ENCODE data around the gene NMU.
A peak's percentile ranks its signal among the peaks of the same experiment; 100 is the strongest.
"Not testable (repeated sequence)": the region's sequence is repeated elsewhere in the genome, so short reads cannot be mapped to it uniquely, and the experiment has no call there.

NMU gene

GRCh38 chr4:55661398-55662056 lies 25.4 kb upstream of the NMU start:
- Histone ChIP-seq H3K4me1 (ENCODE audit: control insufficient read depth, insufficient read depth, low read length) (no peaks in the 10 kb centered on the region), H3K4me3 (ENCODE audit: low read depth, low read length) (no peak overlapping the region), H3K36me3 (ENCODE audit: control insufficient read depth, insufficient read depth, low read length) (no peaks in the 10 kb centered on the region), H3K9ac (ENCODE audit: low read depth, low read length) (no peak overlapping the region), H3K27me3 (ENCODE audit: control insufficient read depth, insufficient read depth, low read length) (no peaks in the 10 kb centered on the region), H3K9me3 (ENCODE audit: control insufficient read depth, insufficient read depth, low read length) (no peaks in the 10 kb centered on the region)

- Histone ChIP-seq H3K9ac (ENCODE audit: low read depth, low read length) (no peak overlapping the region), H3K9me3 (ENCODE audit: control insufficient read depth, insufficient read depth, low read length) (no peaks in the 10 kb centered on the region), H3K27me3 (ENCODE audit: control insufficient read depth, insufficient read depth, low read length) (no peaks in the 10 kb centered on the region), H3K4me3 (ENCODE audit: low read depth, low read length) (no peak overlapping the region), H3K36me3 (ENCODE audit: control insufficient read depth, insufficient read depth, low read length) (no peaks in the 10 kb centered on the region), H3K4me1 (ENCODE audit: control insufficient read depth, insufficient read depth, low read length) (no peaks in the 10 kb centered on the region)
Observed at GRCh38 chr4:55658657-55659056, 22.6 kb upstream of the NMU start.

- no peaks in the 10 kb centered on the region for H3K9me3 ChIP-seq (ENCODE audit: control insufficient read depth, insufficient read depth, low read length)
- H3K4me3 ChIP-seq (ENCODE audit: low read depth, low read length) = no peak overlapping the region
- no peak overlapping the region for H3K9ac ChIP-seq (ENCODE audit: low read depth, low read length)
- no peaks in the 10 kb centered on the region for H3K4me1 ChIP-seq (ENCODE audit: control insufficient read depth, insufficient read depth, low read length)
- no peaks in the 10 kb centered on the region for H3K36me3 ChIP-seq (ENCODE audit: control insufficient read depth, insufficient read depth, low read length)
- H3K27me3 ChIP-seq (ENCODE audit: control insufficient read depth, insufficient read depth, low read length) = no peaks in the 10 kb centered on the region
Observed at GRCh38 chr4:55654131-55654530, 18.0 kb upstream of the NMU start.

GRCh38 chr4:55650483-55650882 lies 14.4 kb upstream of the NMU start:
- H3K4me1 ChIP-seq (ENCODE audit: control insufficient read depth, insufficient read depth, low read length) = no peaks in the 10 kb centered on the region
- no peaks in the 10 kb centered on the region for H3K9me3 ChIP-seq (ENCODE audit: control insufficient read depth, insufficient read depth, low read length)
- H3K9ac ChIP-seq (ENCODE audit: low read depth, low read length) = no peak overlapping the region
- no peaks in the 10 kb centered on the region for H3K36me3 ChIP-seq (ENCODE audit: control insufficient read depth, insufficient read depth, low read length)
- no peak overlapping the region for H3K4me3 ChIP-seq (ENCODE audit: low read depth, low read length)
- no peaks in the 10 kb centered on the region for H3K27me3 ChIP-seq (ENCODE audit: control insufficient read depth, insufficient read depth, low read length)

- Histone ChIP-seq H3K4me3 (ENCODE audit: low read depth, low read length) (peak overlapping the region; percentile 66), H3K9me3 (ENCODE audit: control insufficient read depth, insufficient read depth, low read length) (no peaks in the 10 kb centered on the region), H3K27me3 (ENCODE audit: control insufficient read depth, insufficient read depth, low read length) (peaks cover 8% of the 10 kb centered on the region), H3K36me3 (ENCODE audit: control insufficient read depth, insufficient read depth, low read length) (no peaks in the 10 kb centered on the region), H3K9ac (ENCODE audit: low read depth, low read length) (no peak overlapping the region), H3K4me1 (ENCODE audit: control insufficient read depth, insufficient read depth, low read length) (peaks cover 26% of the 10 kb centered on the region)
Observed at GRCh38 chr4:55637272-55637820, 1.2 kb upstream of the NMU start.

- peaks cover 28% of the 10 kb centered on the region for H3K4me1 ChIP-seq (ENCODE audit: control insufficient read depth, insufficient read depth, low read length)
- H3K9ac ChIP-seq (ENCODE audit: low read depth, low read length) = no peak overlapping the region
- H3K36me3 ChIP-seq (ENCODE audit: control insufficient read depth, insufficient read depth, low read length) = no peaks in the 10 kb centered on the region
- H3K9me3 ChIP-seq (ENCODE audit: control insufficient read depth, insufficient read depth, low read length) = no peaks in the 10 kb centered on the region
- peaks cover 8% of the 10 kb centered on the region for H3K27me3 ChIP-seq (ENCODE audit: control insufficient read depth, insufficient read depth, low read length)
- peak overlapping the region; percentile 66 for H3K4me3 ChIP-seq (ENCODE audit: low read depth, low read length)
Observed at GRCh38 chr4:55636656-55636999, 530 bp upstream of the NMU start.

GRCh38 chr4:55635282-55635681 lies 816 bp downstream of the NMU start:
- H3K9me3 ChIP-seq (ENCODE audit: control insufficient read depth, insufficient read depth, low read length) = no peaks in the 10 kb centered on the region
- peak overlapping the region; percentile 57 for H3K9ac ChIP-seq (ENCODE audit: low read depth, low read length)

GRCh38 chr4:55634417-55635128 lies 1.5 kb downstream of the NMU start:
- Histone ChIP-seq H3K4me1 (ENCODE audit: control insufficient read depth, insufficient read depth, low read length) (peaks cover 28% of the 10 kb centered on the region), H3K9me3 (ENCODE audit: control insufficient read depth, insufficient read depth, low read length) (no peaks in the 10 kb centered on the region), H3K27me3 (ENCODE audit: control insufficient read depth, insufficient read depth, low read length) (peaks cover 8% of the 10 kb centered on the region), H3K4me3 (ENCODE audit: low read depth, low read length) (peak overlapping the region; percentile 66), H3K36me3 (ENCODE audit: control insufficient read depth, insufficient read depth, low read length) (no peaks in the 10 kb centered on the region), H3K9ac (ENCODE audit: low read depth, low read length) (no peak overlapping the region)

More at GRCh38 chr4:55635282-55635681, 816 bp downstream of the NMU start:
- Histone ChIP-seq H3K36me3 (ENCODE audit: control insufficient read depth, insufficient read depth, low read length) (no peaks in the 10 kb centered on the region), H3K4me1 (ENCODE audit: control insufficient read depth, insufficient read depth, low read length) (peaks cover 28% of the 10 kb centered on the region), H3K4me3 (ENCODE audit: low read depth, low read length) (peak overlapping the region; percentile 66), H3K27me3 (ENCODE audit: control insufficient read depth, insufficient read depth, low read length) (peaks cover 8% of the 10 kb centered on the region)

GRCh38 chr4:55633903-55634302 lies 2.2 kb downstream of the NMU start:
- peaks cover 8% of the 10 kb centered on the region for H3K27me3 ChIP-seq (ENCODE audit: control insufficient read depth, insufficient read depth, low read length)
- no peaks in the 10 kb centered on the region for H3K36me3 ChIP-seq (ENCODE audit: control insufficient read depth, insufficient read depth, low read length)
- H3K9ac ChIP-seq (ENCODE audit: low read depth, low read length) = no peak overlapping the region
- H3K4me3 ChIP-seq (ENCODE audit: low read depth, low read length) = peak overlapping the region; percentile 5
- peaks cover 28% of the 10 kb centered on the region for H3K4me1 ChIP-seq (ENCODE audit: control insufficient read depth, insufficient read depth, low read length)
- no peaks in the 10 kb centered on the region for H3K9me3 ChIP-seq (ENCODE audit: control insufficient read depth, insufficient read depth, low read length)

- H3K9me3 ChIP-seq (ENCODE audit: control insufficient read depth, insufficient read depth, low read length) = no peaks in the 10 kb centered on the region
- H3K36me3 ChIP-seq (ENCODE audit: control insufficient read depth, insufficient read depth, low read length) = no peaks in the 10 kb centered on the region
- no peaks in the 10 kb centered on the region for H3K27me3 ChIP-seq (ENCODE audit: control insufficient read depth, insufficient read depth, low read length)
- no peaks in the 10 kb centered on the region for H3K4me1 ChIP-seq (ENCODE audit: control insufficient read depth, insufficient read depth, low read length)
- H3K4me3 ChIP-seq (ENCODE audit: low read depth, low read length) = no peak overlapping the region
- no peak overlapping the region for H3K9ac ChIP-seq (ENCODE audit: low read depth, low read length)
Observed at GRCh38 chr4:55625835-55626234, 10.3 kb downstream of the NMU start.

GRCh38 chr4:55624063-55624462 lies 12.0 kb downstream of the NMU start:
- not testable (repeated sequence) for H3K36me3 ChIP-seq (ENCODE audit: control insufficient read depth, insufficient read depth, low read length); H3K4me1 ChIP-seq (ENCODE audit: control insufficient read depth, insufficient read depth, low read length); H3K4me3 ChIP-seq (ENCODE audit: low read depth, low read length); H3K9me3 ChIP-seq (ENCODE audit: control insufficient read depth, insufficient read depth, low read length); H3K27me3 ChIP-seq (ENCODE audit: control insufficient read depth, insufficient read depth, low read length); H3K9ac ChIP-seq (ENCODE audit: low read depth, low read length)

GRCh38 chr4:55618546-55619143 lies 17.5 kb downstream of the NMU start:
- no peaks in the 10 kb centered on the region for H3K36me3 ChIP-seq (ENCODE audit: control insufficient read depth, insufficient read depth, low read length)
- no peaks in the 10 kb centered on the region for H3K9me3 ChIP-seq (ENCODE audit: control insufficient read depth, insufficient read depth, low read length)
- H3K27me3 ChIP-seq (ENCODE audit: control insufficient read depth, insufficient read depth, low read length) = no peaks in the 10 kb centered on the region
- no peak overlapping the region for H3K9ac ChIP-seq (ENCODE audit: low read depth, low read length)
- H3K4me1 ChIP-seq (ENCODE audit: control insufficient read depth, insufficient read depth, low read length) = no peaks in the 10 kb centered on the region
- H3K4me3 ChIP-seq (ENCODE audit: low read depth, low read length) = peak overlapping the region; percentile 35

Data from iPS-15b (cell line).